ENCODE data around the gene STMP1.
"Not testable (repeated sequence)": the region's sequence is repeated elsewhere in the genome, so short reads cannot be mapped to it uniquely, and the experiment has no call there.

Gene STMP1

DNA sequence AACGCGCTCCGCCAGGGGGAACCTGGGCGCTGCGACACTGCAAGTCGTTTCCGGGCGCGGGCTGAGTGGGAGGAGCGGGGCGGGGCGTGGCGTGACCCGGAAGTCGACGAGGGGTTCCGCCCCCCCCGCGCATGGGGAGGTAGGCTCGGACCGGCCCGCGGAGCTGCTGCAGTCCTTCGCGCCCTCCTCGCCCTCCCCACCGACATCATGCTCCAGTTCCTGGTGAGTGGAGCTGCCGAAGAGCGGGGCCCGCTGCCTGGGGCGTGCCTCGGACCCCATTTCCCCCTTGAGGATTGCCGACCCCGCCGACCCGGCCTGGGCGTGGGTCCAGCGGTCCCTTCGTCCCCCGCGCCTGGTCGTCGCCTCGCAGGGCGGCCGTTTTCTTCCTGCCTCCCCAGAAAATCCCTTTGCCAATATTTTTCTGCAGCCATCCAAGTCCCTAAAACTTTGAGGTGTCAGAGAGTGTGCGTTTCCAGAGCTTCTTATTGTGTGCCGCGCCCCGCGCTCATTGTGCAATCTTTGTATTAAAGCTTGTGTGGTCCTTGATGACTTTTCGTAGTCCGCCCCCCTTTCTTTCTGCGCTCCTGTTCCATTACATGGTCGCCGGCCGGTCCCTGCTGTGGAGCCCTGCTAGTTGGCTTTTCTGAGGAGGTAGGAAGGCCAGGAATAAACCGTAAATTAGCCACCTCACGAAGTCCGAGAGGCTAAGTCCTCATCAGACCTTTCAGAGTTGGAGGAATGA, at the start of gene STMP1:
STMP1 (plus strand) TSS at position 142 of the 742 bp plus-strand sequence.
- H3K4me1 ChIP-seq = peaks cover 20 to 69% (median 48%) of the 10 kb centered on the region in 10 experiments
- H3K9ac ChIP-seq = peak within 1 kb of the TSS; percentile 83 to 97 (median 93)
- peaks cover 0 to 27% (median 7%) of the 10 kb centered on the region in 11 experiments; a peak in 7 of 22 replicates for H3K36me3 ChIP-seq
- no peaks in the 10 kb centered on the region for H3K27me3 ChIP-seq
- H3K4me3 ChIP-seq = peak within 1 kb of the TSS; percentile 64 to 99 (median 86)
- H3K9me3 ChIP-seq (replicated peaks in 1 of 11) = no peaks in the 10 kb centered on the region
- peaks cover 0 to 6% (median 0%) of the 10 kb centered on the region in 11 experiments; a peak in 4 of 22 replicates for H4K20me1 ChIP-seq
- peak within 1 kb of the TSS; percentile 60 to 95 (median 91) for H3K27ac ChIP-seq
- H3K4me2 ChIP-seq = peak within 1 kb of the TSS; percentile 76 to 91 (median 86)
- TF ChIP-seq Cebpa-rat (IDR thresholded peaks at IDR 0.05) = peak in 9 of 11 experiments; percentile 35 to 95 (median 77); a peak in 15 of 22 replicates

GRCh38 chr7:135616136-135616535, 46.2 kb upstream of the STMP1 start:
- H3K27me3 ChIP-seq = no peaks in the 10 kb centered on the region
- H3K9ac ChIP-seq = no peak overlapping the region
- no peak overlapping the region for H3K4me2 ChIP-seq
- no peak for TF ChIP-seq Cebpa-rat (IDR thresholded peaks at IDR 0.05)
- no peaks in the 10 kb centered on the region for H3K4me1 ChIP-seq
- H3K9me3 ChIP-seq (replicated peaks in 1 of 11) = no peaks in the 10 kb centered on the region
- H4K20me1 ChIP-seq = peaks cover 0 to 3% (median 0%) of the 10 kb centered on the region in 11 experiments; a peak in 4 of 22 replicates
- H3K4me3 ChIP-seq = no peak overlapping the region
- peaks cover 79 to 100% (median 95%) of the 10 kb centered on the region in 11 experiments for H3K36me3 ChIP-seq
- no peak overlapping the region for H3K27ac ChIP-seq

DNA sequence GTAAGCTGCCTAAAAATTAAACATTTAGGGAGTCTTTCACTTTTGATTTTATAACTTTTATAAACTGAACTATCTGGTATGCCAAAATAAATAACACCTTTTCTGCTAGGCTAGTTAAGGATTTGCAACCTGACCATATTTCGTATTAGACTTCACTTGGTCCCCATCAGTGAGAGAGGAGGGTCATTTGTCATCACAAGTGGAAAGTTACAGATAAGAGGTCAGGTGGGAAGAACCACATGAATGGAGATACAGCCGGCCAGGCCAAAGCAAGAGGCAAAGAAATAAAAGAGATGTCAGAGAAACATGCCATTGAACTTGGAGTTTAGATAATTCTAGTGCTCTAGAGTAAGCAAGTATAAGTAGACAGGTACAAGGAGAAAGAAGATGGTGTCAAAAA, 44.5 kb upstream of the STMP1 start:
- Histone ChIP-seq H4K20me1 (peaks cover 0 to 3% (median 0%) of the 10 kb centered on the region in 11 experiments; a peak in 3 of 22 replicates), H3K36me3 (peaks cover 75 to 100% (median 92%) of the 10 kb centered on the region in 11 experiments), H3K27me3 (no peaks in the 10 kb centered on the region), H3K4me2 (no peak overlapping the region), H3K9ac (no peak overlapping the region), H3K27ac (no peak overlapping the region), H3K9me3 (replicated peaks in 1 of 11) (no peaks in the 10 kb centered on the region), H3K4me1 (no peaks in the 10 kb centered on the region), H3K4me3 (no peak overlapping the region)
- TF ChIP-seq Cebpa-rat (IDR thresholded peaks at IDR 0.05) = no peak

DNA sequence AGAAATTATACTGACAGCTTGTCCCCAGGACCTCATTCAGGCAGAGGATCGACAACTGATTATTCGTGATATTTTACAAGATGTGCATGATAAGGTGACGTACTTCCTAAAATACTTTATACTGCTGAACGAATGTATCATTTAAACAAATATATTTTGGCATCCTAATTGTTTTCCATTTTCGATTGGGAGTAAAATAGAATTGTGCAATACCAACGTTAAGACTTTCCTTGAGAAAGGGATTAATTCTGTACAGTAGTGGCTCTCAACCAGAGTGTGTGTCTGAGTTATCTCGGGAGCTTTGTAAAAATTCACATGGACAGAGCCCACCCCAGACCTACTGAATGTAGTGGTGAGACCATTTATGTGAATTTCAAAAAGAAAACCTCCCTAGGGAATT, 43.8 kb upstream of the STMP1 start:
- Histone ChIP-seq H4K20me1 (peaks cover 0 to 3% (median 0%) of the 10 kb centered on the region in 11 experiments; a peak in 3 of 22 replicates), H3K36me3 (peaks cover 78 to 100% (median 95%) of the 10 kb centered on the region in 11 experiments), H3K4me3 (no peak overlapping the region), H3K27me3 (no peaks in the 10 kb centered on the region), H3K9me3 (replicated peaks in 1 of 11) (no peaks in the 10 kb centered on the region), H3K27ac (no peak overlapping the region), H3K9ac (no peak overlapping the region), H3K4me1 (no peaks in the 10 kb centered on the region), H3K4me2 (no peak overlapping the region)
- peak in 3 of 11 experiments; percentile 16 to 47 (median 17); a peak in 2 of 22 replicates for TF ChIP-seq Cebpa-rat (IDR thresholded peaks at IDR 0.05)

- Histone ChIP-seq H3K4me1 (no peaks in the 10 kb centered on the region), H3K27ac (no peak overlapping the region), H3K9ac (no peak overlapping the region), H4K20me1 (peaks cover 0 to 3% (median 0%) of the 10 kb centered on the region in 11 experiments; a peak in 3 of 22 replicates), H3K36me3 (peaks cover 81 to 100% (median 96%) of the 10 kb centered on the region in 11 experiments), H3K4me3 (no peak overlapping the region), H3K4me2 (no peak overlapping the region), H3K27me3 (no peaks in the 10 kb centered on the region), H3K9me3 (replicated peaks in 1 of 11) (no peaks in the 10 kb centered on the region)
- no peak for TF ChIP-seq Cebpa-rat (IDR thresholded peaks at IDR 0.05)
These were observed 41.9 kb upstream of the STMP1 start for GRCh38 chr7:135620447-135620846.

DNA sequence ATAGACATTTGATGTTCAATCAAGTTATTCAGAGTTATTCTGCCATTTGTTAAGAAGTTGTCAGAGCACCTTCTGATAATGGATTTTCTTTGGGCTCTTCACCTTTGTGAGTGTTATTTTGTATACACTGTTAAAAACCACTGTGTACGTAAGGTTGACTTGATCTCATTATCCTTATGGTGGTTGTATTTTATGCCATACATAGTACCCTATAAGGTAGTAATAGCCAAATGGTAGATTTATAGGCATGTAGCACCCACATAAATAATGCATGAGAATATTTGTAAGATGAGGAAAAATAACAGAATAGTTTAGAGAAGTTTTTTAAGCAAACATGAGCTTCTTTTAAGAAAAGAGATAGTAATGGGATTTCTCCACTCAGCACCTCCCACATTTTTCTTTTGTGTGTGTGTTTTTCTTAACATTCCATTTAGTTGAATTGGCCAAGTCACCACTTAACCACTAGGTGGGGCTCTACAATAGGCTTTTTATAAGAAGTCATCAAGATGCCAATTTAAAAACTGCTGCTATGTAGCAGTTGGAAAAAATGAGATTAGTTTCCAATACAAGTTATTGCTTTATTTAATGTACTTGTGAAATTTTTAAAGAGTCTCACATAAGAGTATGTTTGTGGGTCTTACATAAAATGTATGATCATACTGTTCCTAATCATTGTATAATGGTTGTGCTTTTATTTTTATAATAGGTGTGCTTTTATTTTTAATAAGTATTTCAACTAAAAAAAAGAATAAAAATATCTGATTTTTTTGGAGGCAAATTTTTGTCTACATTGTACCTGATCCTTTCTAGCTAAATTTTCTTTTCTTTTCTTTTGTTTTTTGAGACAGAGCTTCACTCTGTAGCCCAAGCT, 41.1 kb upstream of the STMP1 start:
- no peak for TF ChIP-seq Cebpa-rat (IDR thresholded peaks at IDR 0.05)
- H3K9me3 ChIP-seq (replicated peaks in 1 of 11) = no peaks in the 10 kb centered on the region
- H3K4me1 ChIP-seq = no peaks in the 10 kb centered on the region
- no peak overlapping the region for H3K9ac ChIP-seq
- no peak overlapping the region for H3K4me3 ChIP-seq
- H3K36me3 ChIP-seq = peaks cover 82 to 100% (median 97%) of the 10 kb centered on the region in 11 experiments
- H3K4me2 ChIP-seq = no peak overlapping the region
- no peak overlapping the region for H3K27ac ChIP-seq
- H3K27me3 ChIP-seq = no peaks in the 10 kb centered on the region
- peaks cover 0 to 3% (median 0%) of the 10 kb centered on the region in 11 experiments; a peak in 4 of 22 replicates for H4K20me1 ChIP-seq

GRCh38 chr7:135634191-135634878, 28.0 kb upstream of the STMP1 start:
- 0 out of 22 replicates have a peak, but pooled peaks cover 0 to 2% (median 0%) of the 10 kb centered on the region in 11 experiments for H3K9me3 ChIP-seq (replicated peaks in 1 of 11)
- peaks cover 94 to 100% (median 100%) of the 10 kb centered on the region in 11 experiments for H3K36me3 ChIP-seq
- H3K4me1 ChIP-seq = no peaks in the 10 kb centered on the region

GRCh38 chr7:135639690-135640089, 22.6 kb upstream of the STMP1 start:
- peaks cover 95 to 100% (median 100%) of the 10 kb centered on the region in 11 experiments for H3K36me3 ChIP-seq
- H3K4me1 ChIP-seq; H3K9me3 ChIP-seq (replicated peaks in 1 of 11); H3K4me3 ChIP-seq; H3K4me2 ChIP-seq; H3K27ac ChIP-seq; H3K9ac ChIP-seq; H3K27me3 ChIP-seq: not testable (repeated sequence)
- peaks cover 0 to 23% (median 0%) of the 10 kb centered on the region in 11 experiments; a peak in 7 of 22 replicates for H4K20me1 ChIP-seq

More at GRCh38 chr7:135634191-135634878, 28.0 kb upstream of the STMP1 start:
- H3K27me3 ChIP-seq = no peaks in the 10 kb centered on the region
- no peak overlapping the region for H3K4me2 ChIP-seq
- peaks cover 0 to 4% (median 0%) of the 10 kb centered on the region in 11 experiments; a peak in 2 of 22 replicates for H4K20me1 ChIP-seq
- TF ChIP-seq Cebpa-rat (IDR thresholded peaks at IDR 0.05) = no peak
- H3K27ac ChIP-seq = no peak overlapping the region
- no peak overlapping the region for H3K9ac ChIP-seq
- no peak overlapping the region for H3K4me3 ChIP-seq

All from BLaER1 treated with 17β-estradiol and CSF1 and Interleukin-3, amounts not matched to agents 10 nM and 100 nM (cell line).